ENCODE measurements around the gene AKAP13. TPM values are rescaled to one million over a fixed set of nuclear protein-coding genes. Genes with fewer than 3 reads are reported as not detected.

AKAP13 gene
- total and polyA plus RNA-seq, 2 experiments from 2014 or later = 53.1 to 108 TPM

DNA sequence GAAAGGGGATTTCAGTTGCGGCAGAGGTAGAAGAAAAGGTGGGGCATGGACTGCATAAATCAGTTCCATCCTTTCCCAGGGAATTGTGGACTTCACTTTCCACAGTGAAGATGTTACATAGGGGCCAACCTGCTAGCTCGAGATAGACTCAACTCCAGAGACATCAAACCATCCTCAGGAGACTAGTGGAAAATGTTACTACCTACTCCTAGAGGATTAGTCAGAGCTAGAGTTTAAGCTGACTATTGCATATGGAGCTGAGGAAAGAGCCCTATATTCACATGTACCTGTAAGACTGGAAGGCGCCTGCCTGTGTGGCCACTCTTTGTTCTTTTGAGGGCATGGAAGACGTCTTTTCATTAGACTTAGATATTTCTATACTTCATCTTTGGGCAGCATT, 345.2 kb downstream of the AKAP13 start:
- peaks cover 47% of the 10 kb centered on the region for H3K36me3 ChIP-seq
- H3K9me3 ChIP-seq (ENCODE audit: low read depth) = no peaks in the 10 kb centered on the region
- TF ChIP-seq, protein P1, sequence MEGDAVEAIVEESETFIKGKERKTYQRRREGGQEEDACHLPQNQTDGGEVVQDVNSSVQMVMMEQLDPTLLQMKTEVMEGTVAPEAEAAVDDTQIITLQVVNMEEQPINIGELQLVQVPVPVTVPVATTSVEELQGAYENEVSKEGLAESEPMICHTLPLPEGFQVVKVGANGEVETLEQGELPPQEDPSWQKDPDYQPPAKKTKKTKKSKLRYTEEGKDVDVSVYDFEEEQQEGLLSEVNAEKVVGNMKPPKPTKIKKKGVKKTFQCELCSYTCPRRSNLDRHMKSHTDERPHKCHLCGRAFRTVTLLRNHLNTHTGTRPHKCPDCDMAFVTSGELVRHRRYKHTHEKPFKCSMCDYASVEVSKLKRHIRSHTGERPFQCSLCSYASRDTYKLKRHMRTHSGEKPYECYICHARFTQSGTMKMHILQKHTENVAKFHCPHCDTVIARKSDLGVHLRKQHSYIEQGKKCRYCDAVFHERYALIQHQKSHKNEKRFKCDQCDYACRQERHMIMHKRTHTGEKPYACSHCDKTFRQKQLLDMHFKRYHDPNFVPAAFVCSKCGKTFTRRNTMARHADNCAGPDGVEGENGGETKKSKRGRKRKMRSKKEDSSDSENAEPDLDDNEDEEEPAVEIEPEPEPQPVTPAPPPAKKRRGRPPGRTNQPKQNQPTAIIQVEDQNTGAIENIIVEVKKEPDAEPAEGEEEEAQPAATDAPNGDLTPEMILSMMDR (IDR thresholded peaks at IDR 0.05; ENCODE audit: low read depth, low read length) = no peak
- no peaks in the 10 kb centered on the region for H3K27me3 ChIP-seq
- no peak for DNase-seq (ENCODE audit: low read depth in 1 of 2, low spot score in 1 of 2)
- H3K4me3 ChIP-seq = no peak overlapping the region
- peaks cover 24% of the 10 kb centered on the region for H3K4me1 ChIP-seq (ENCODE audit: low read depth)
- no peak overlapping the region for H3K27ac ChIP-seq

DNA sequence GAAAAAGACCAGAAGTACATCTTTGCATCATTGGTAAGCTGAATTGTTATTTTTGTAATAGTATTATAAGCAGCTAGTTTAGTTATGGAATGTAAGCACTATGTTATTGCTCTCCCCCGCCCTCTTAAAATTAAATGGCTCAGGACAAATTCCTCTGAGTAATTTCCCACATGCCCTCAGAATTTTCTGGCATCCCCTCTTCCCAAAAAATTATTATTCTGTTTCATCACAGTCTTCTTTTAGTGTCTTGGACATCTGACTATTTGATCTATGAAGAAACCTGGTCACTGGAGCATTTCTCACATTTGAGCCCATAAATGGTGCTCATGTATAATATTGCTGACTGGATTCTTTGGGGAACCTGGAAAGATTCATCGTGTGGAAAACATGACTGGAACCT, 346.1 kb downstream of the AKAP13 start:
- TF ChIP-seq, protein P1 (IDR thresholded peaks at IDR 0.05; ENCODE audit: low read depth, low read length) = no peak
- no peak for DNase-seq (ENCODE audit: low read depth in 1 of 2, low spot score in 1 of 2)
- H3K9me3 ChIP-seq (ENCODE audit: low read depth) = no peaks in the 10 kb centered on the region
- H3K4me1 ChIP-seq (ENCODE audit: low read depth) = peaks cover 24% of the 10 kb centered on the region
- no peak overlapping the region for H3K4me3 ChIP-seq
- H3K36me3 ChIP-seq = peaks cover 49% of the 10 kb centered on the region
- H3K27ac ChIP-seq = no peak overlapping the region
- H3K27me3 ChIP-seq = no peaks in the 10 kb centered on the region

DNA sequence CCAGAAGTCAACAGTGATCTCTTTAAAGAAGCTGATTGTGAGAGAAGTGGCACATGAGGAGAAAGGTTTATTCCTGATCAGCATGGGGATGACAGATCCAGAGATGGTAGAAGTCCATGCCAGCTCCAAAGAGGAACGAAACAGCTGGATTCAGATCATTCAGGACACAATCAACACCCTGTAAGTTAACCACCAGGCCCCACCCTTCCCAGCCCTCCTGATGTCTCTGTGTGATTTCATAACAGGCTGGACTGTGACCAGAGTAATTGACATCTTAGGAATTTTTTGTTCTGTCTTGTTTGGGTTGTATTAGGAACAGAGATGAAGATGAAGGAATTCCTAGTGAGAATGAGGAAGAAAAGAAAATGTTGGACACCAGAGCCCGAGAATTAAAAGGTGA, 346.7 kb downstream of the AKAP13 start:
- Histone ChIP-seq H3K27me3 (no peaks in the 10 kb centered on the region), H3K9me3 (ENCODE audit: low read depth) (no peaks in the 10 kb centered on the region), H3K4me1 (ENCODE audit: low read depth) (peaks cover 22% of the 10 kb centered on the region), H3K4me3 (no peak overlapping the region), H3K27ac (peak overlapping the region; percentile 11), H3K36me3 (peaks cover 46% of the 10 kb centered on the region)
- peak in 1 of 2 donors; percentile 57 for DNase-seq (ENCODE audit: low read depth in 1 of 2, low spot score in 1 of 2)
- TF ChIP-seq, protein P1 (IDR thresholded peaks at IDR 0.05; ENCODE audit: low read depth, low read length) = no peak

- no peak overlapping the region for H3K27ac ChIP-seq
Measured at GRCh38 chr15:85730001-85730820, 349.8 kb downstream of the AKAP13 start.

GRCh38 chr15:85733416-85733815, 353.0 kb downstream of the AKAP13 start:
- DNase-seq (ENCODE audit: low read depth in 1 of 2, low spot score in 1 of 2) = peak in 1 of 2 donors; percentile 25
- H3K4me3 ChIP-seq = no peak overlapping the region
- H3K27me3 ChIP-seq = no peaks in the 10 kb centered on the region
- TF ChIP-seq, protein P1 (IDR thresholded peaks at IDR 0.05; ENCODE audit: low read depth, low read length) = no peak
- H3K27ac ChIP-seq = no peak overlapping the region
- H3K36me3 ChIP-seq = peaks cover 48% of the 10 kb centered on the region
- H3K9me3 ChIP-seq (ENCODE audit: low read depth) = no peaks in the 10 kb centered on the region
- H3K4me1 ChIP-seq (ENCODE audit: low read depth) = no peaks in the 10 kb centered on the region

More at GRCh38 chr15:85730001-85730820, 349.8 kb downstream of the AKAP13 start:
- H3K36me3 ChIP-seq = peaks cover 45% of the 10 kb centered on the region
- no peaks in the 10 kb centered on the region for H3K27me3 ChIP-seq
- no peaks in the 10 kb centered on the region for H3K9me3 ChIP-seq (ENCODE audit: low read depth)
- TF ChIP-seq, protein P1 (IDR thresholded peaks at IDR 0.05; ENCODE audit: low read depth, low read length) = peak; percentile 58
- H3K4me3 ChIP-seq = no peak overlapping the region
- peak; percentile 70 to 81 for DNase-seq (ENCODE audit: low read depth in 1 of 2, low spot score in 1 of 2)
- H3K4me1 ChIP-seq (ENCODE audit: low read depth) = peaks cover 3% of the 10 kb centered on the region
